Measurements from ENCODE around the gene MYBPC2.

DNA sequence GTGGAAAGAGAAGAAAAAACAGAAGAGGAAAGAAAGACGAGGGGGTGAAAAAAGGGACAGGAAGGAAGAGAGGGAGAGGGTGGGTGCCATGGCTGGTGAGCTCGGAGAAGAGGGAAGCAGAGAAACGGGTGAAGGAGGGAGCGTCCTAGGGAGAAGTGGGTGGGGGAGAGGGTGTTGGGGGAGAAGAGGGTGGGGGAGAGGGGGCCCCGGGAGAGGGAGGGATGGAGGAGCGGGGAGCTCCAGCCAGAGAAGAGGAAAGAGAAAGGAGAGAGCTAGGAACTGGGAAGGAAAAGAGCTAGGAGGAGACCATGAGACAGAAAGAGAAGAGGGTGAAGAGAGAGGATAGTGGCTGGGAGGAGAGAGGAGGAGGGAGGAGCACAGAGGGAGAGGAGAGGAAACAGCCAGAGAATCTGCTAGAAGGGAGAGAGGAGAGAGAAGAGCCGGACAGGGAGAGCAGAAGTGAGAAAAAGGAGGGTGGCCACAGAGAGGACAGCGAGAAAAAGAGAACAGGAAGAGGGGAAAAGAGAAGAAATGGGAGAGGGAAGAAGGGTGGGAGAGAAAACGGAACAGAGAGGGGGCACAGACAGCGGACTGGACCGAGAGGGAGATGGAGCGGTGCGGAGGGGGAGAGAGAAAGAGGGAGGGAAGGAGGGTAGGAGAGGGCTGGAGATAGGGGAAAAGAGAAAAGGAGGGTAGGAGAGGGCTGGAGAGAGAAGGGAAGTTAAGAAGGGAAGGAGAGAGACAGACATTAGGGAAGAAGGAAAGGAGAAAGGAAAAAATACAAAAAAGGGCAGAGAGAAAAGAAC lies 55.9 kb downstream of the MYBPC2 start:
- TF ChIP-seq, protein P1, sequence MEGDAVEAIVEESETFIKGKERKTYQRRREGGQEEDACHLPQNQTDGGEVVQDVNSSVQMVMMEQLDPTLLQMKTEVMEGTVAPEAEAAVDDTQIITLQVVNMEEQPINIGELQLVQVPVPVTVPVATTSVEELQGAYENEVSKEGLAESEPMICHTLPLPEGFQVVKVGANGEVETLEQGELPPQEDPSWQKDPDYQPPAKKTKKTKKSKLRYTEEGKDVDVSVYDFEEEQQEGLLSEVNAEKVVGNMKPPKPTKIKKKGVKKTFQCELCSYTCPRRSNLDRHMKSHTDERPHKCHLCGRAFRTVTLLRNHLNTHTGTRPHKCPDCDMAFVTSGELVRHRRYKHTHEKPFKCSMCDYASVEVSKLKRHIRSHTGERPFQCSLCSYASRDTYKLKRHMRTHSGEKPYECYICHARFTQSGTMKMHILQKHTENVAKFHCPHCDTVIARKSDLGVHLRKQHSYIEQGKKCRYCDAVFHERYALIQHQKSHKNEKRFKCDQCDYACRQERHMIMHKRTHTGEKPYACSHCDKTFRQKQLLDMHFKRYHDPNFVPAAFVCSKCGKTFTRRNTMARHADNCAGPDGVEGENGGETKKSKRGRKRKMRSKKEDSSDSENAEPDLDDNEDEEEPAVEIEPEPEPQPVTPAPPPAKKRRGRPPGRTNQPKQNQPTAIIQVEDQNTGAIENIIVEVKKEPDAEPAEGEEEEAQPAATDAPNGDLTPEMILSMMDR (IDR thresholded peaks at IDR 0.05 in 8 of 11, conservative IDR thresholded peaks at IDR 0.05 in 3 of 11) = no peak
- no peak for TF ChIP-seq POLR2AphosphoS5 (IDR thresholded peaks at IDR 0.05)

Data from spleen (tissue), 7 donors.